Cardiac muscle cell (in vitro differentiated cells and primary cell): ENCODE data around the gene SSBP3. TPM values are rescaled to one million over a fixed set of nuclear protein-coding genes. Genes with fewer than 3 reads are reported as not detected.

Experiments used
- DNase-seq, 2 donors: peaks; one replicate each; pipeline versions ENCODE4 v3.0.0 to v3.0.0-alpha.2; 2010 to 2017; ENCODE audit warnings: low read depth in 1 of 2, low spot score in 1 of 2
- H3K27ac ChIP-seq: fragments of 200-600 bp; sonication (generic); 2 replicates; pipeline ENCODE4 v1.5.1; 2016
- H3K27me3 ChIP-seq: fragments of 200-600 bp; sonication (generic); 2 replicates; pipeline ENCODE4 v1.6.0; 2016; ENCODE audit warnings: control low read depth
- H3K36me3 ChIP-seq: fragments of 200-600 bp; sonication (generic); 2 replicates; pipeline ENCODE4 v1.5.1; 2016; ENCODE audit warnings: control low read depth
- H3K4me1 ChIP-seq: fragments of 200-600 bp; sonication (generic); 2 replicates; pipeline ENCODE4 v1.8.1; 2017; ENCODE audit warnings: low read depth, mild to moderate bottlenecking, mixed run types
- H3K4me3 ChIP-seq: fragments of 200-600 bp; sonication (generic); 2 replicates; pipeline ENCODE4 v1.5.1; 2016; ENCODE audit warnings: mild to moderate bottlenecking
- H3K9me3 ChIP-seq: fragments of 200-600 bp; sonication (generic); 2 replicates; pipeline ENCODE4 v1.5.1; 2017; ENCODE audit warnings: low read depth, mild to moderate bottlenecking, control low read depth
- CTCF ChIP-seq: IDR thresholded peaks from 2 replicates; pipeline ENCODE4 v1.5.1; 2012; ENCODE audit warnings: low read depth, mild to moderate bottlenecking, low read length
- polyA plus RNA-seq: library from polyadenylated mRNA; unstranded; fragments of >200 nt; fragmentation: Nextera tagmentation; extraction: Ambion mirVana; gene quantifications from 2 replicates; pipeline ENCODE4 v1.2.1, GENCODE V29; 2016
- total RNA-seq: library from RNA; depleted of rRNA; stranded (reverse); fragments of >200 nt; gene quantifications from 2 replicates; pipeline ENCODE4 v1.2.3, GENCODE V29; 2016

The SSBP3 gene
- total and polyA plus RNA-seq, 2 experiments from 2014 or later = 40.2 to 81.0 TPM

GRCh38 chr1:54266908-54267307 is 139.3 kb downstream of the SSBP3 start:
- Histone ChIP-seq H3K4me1 (peaks cover 9% of the 10 kb centered on the region), H3K9me3 (no peaks in the 10 kb centered on the region), H3K4me3 (no peak overlapping the region), H3K36me3 (no peaks in the 10 kb centered on the region), H3K27ac (no peak overlapping the region), H3K27me3 (no peaks in the 10 kb centered on the region)
- no peak for TF ChIP-seq CTCF
- DNase-seq = no peak

DNA sequence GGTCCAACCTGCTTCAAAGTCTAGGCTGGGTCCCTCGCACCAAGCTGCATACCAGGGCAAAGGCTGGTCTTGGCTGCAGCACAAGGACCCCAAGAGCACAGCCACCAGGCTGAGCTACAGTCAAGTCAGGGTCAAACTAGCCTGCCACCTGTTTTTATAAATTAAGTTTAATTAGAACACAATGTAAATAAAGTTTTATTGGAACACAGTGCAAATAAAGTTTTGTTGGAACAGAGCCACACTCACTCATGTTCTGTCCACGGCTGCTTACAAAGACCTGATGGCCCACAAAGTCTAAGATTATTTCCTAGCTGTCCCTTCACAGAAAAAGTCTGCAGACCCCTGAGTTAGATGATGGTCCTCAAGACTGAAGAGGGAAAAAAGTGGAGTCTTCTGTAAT is 140.0 kb downstream of the SSBP3 start:
- Histone ChIP-seq H3K4me3 (no peak overlapping the region), H3K4me1 (peaks cover 9% of the 10 kb centered on the region), H3K9me3 (no peaks in the 10 kb centered on the region), H3K36me3 (no peaks in the 10 kb centered on the region), H3K27me3 (no peaks in the 10 kb centered on the region), H3K27ac (no peak overlapping the region)
- no peak for TF ChIP-seq CTCF
- no peak for DNase-seq

DNA sequence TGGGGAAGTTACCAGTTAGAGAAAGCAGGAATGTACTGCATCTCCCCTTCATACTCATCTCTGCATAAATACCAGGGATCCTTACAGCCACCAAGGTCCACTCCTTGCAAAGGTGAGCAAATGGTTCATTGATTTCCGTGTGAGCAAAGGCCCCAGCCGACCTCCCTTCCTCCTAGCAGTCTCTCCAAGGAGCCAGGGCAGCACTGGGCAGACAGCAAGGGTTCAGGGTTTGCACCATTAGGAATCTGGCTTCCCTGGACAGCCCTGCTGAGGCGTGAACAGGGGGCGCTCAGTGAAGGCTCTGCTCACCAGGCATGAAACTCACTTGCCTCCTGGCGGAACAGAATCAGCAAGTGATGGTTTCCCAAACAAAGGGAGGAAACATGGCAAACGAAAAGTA is 140.5 kb downstream of the SSBP3 start:
- Histone ChIP-seq H3K27me3 (no peaks in the 10 kb centered on the region), H3K4me3 (no peak overlapping the region), H3K27ac (no peak overlapping the region), H3K4me1 (peaks cover 9% of the 10 kb centered on the region), H3K9me3 (no peaks in the 10 kb centered on the region), H3K36me3 (no peaks in the 10 kb centered on the region)
- no peak for DNase-seq
- TF ChIP-seq CTCF = no peak

DNA sequence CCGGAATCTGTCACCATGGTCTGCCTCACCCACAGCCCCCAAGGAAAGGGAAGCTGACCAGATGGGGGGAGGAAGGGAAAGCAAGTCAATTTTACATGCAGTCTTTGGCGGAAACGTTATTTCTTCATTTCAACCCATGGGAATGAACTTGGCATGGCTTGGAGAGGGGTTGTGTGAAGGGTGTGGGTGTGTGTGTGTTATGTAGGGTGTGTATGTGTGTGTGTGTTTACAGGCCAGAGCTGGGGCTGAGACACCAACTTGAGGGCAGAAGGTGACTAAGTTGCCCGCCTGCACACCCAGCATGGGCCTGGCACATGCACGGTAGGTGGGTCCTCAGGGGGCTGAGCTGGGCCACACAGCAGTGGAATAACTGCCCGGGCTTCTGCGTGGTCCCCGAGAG is 141.1 kb downstream of the SSBP3 start:
- no peak overlapping the region for H3K4me3 ChIP-seq
- no peak for DNase-seq
- H3K4me1 ChIP-seq = peaks cover 9% of the 10 kb centered on the region

GRCh38 chr1:54263601-54264226 is 142.5 kb downstream of the SSBP3 start:
- H3K4me1 ChIP-seq = peaks cover 9% of the 10 kb centered on the region
- no peak overlapping the region for H3K27ac ChIP-seq

More for the DNA sequence above, 141.1 kb downstream of the SSBP3 start:
- Histone ChIP-seq H3K9me3 (no peaks in the 10 kb centered on the region), H3K27me3 (no peaks in the 10 kb centered on the region), H3K27ac (no peak overlapping the region), H3K36me3 (no peaks in the 10 kb centered on the region)
- no peak for TF ChIP-seq CTCF

More at GRCh38 chr1:54263601-54264226, 142.5 kb downstream of the SSBP3 start:
- Histone ChIP-seq H3K27me3 (no peaks in the 10 kb centered on the region), H3K36me3 (no peaks in the 10 kb centered on the region), H3K4me3 (no peak overlapping the region), H3K9me3 (no peaks in the 10 kb centered on the region)
- no peak for DNase-seq
- no peak for TF ChIP-seq CTCF
